HG03159 (cell line): ENCODE results near the gene ARHGEF4.

Source experiments
- ATAC-seq: cut with Tn5 transposase; IDR thresholded peaks from one replicate; pipeline ENCODE4 v1.9.1; 2021; ENCODE audit warnings: mild to moderate bottlenecking, moderate library complexity; ENCODE audit not compliant: unreplicated experiment

ARHGEF4 gene

GRCh38 chr2:130850788-130851623 lies 14.3 kb downstream of the ARHGEF4 start:
- no peak for ATAC-seq

GRCh38 chr2:130851624-130852382 lies 15.1 kb downstream of the ARHGEF4 start:
- ATAC-seq, result no peak

GRCh38 chr2:130852521-130853115 lies 15.9 kb downstream of the ARHGEF4 start:
- ATAC-seq, result no peak

- no peak for ATAC-seq
Observed at GRCh38 chr2:130853391-130853790, 16.7 kb downstream of the ARHGEF4 start.

- ATAC-seq, result no peak
Observed at GRCh38 chr2:130854301-130854700, 17.6 kb downstream of the ARHGEF4 start.

- no peak for ATAC-seq
Observed at GRCh38 chr2:130864830-130865800, 28.4 kb downstream of the ARHGEF4 start.

- no peak for ATAC-seq
Observed at GRCh38 chr2:130869441-130870160, 32.9 kb downstream of the ARHGEF4 start.

GRCh38 chr2:130870161-130870485 lies 33.4 kb downstream of the ARHGEF4 start:
- ATAC-seq, result no peak

GRCh38 chr2:130870779-130871178 lies 34.1 kb downstream of the ARHGEF4 start:
- no peak for ATAC-seq

GRCh38 chr2:130871843-130872740 lies 35.4 kb downstream of the ARHGEF4 start:
- no peak for ATAC-seq

- no peak for ATAC-seq
Observed at GRCh38 chr2:130872741-130873125, 36.0 kb downstream of the ARHGEF4 start.

- peak; percentile 93 for ATAC-seq
Observed at GRCh38 chr2:130873700-130874346, 37.1 kb downstream of the ARHGEF4 start.

- ATAC-seq, result no peak
Observed at GRCh38 chr2:130874512-130874911, 37.8 kb downstream of the ARHGEF4 start.

GRCh38 chr2:130875935-130876334 lies 39.2 kb downstream of the ARHGEF4 start:
- no peak for ATAC-seq

GRCh38 chr2:130877258-130877657 lies 40.5 kb downstream of the ARHGEF4 start:
- ATAC-seq, result no peak

- no peak for ATAC-seq
Observed at GRCh38 chr2:130878316-130878715, 41.6 kb downstream of the ARHGEF4 start.

GRCh38 chr2:130878933-130879332 lies 42.2 kb downstream of the ARHGEF4 start:
- no peak for ATAC-seq

- ATAC-seq, result no peak
Observed at GRCh38 chr2:130882111-130882690, 45.5 kb downstream of the ARHGEF4 start.
